ENCODE data around the gene CDCA3. TPM values are rescaled to one million over a fixed set of nuclear protein-coding genes. Genes with fewer than 3 reads are reported as not detected.

The CDCA3 gene
- total and polyA plus RNA-seq, 2 of the 13 experiments (the other 11 are each of a cell fraction or from before 2014, with no cell fraction given): 32.7 to 56.5 TPM

DNA sequence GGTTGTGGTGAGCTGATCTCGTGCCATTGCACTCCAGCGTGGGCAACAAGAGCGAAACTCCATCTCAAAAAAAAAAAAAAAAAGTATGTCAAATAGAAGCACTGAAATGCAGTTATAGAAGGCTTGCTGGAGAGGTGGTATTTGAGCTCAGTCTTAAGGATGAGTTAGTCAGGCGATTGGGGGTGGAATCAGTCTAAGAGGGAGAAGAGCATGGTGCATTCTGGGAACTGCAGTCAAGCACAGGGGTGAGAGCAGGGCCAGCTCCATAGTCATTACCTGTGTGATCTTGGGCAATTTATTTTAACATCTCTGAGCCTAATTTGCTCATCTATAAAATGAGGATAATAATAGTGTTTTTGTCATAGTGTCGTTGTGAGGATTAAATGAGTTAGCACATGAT is 16.2 kb downstream of the CDCA3 start:
- FAIRE-seq: no peak
- Histone ChIP-seq H3K36me3 (replicated peaks in 1 of 2; ENCODE audit: control insufficient read depth in 1 of 2, insufficient read depth in 2 of 2, low read length in 2 of 2) (peaks cover 20 to 45% of the 10 kb centered on the region in 2 experiments; a peak in 4 of 5 replicates), H3K4me1 (ENCODE audit: insufficient read depth, low read length) (peaks cover 10% of the 10 kb centered on the region), H2AFZ (ENCODE audit: low read length) (no peak overlapping the region), H3K27me3 (ENCODE audit: control insufficient read depth in 1 of 2, insufficient read depth in 2 of 2, low read length in 2 of 2) (no peaks in the 10 kb centered on the region), H3K9me3 (ENCODE audit: low read length) (no peaks in the 10 kb centered on the region), H4K20me1 (ENCODE audit: insufficient read depth, low read length) (no peaks in the 10 kb centered on the region), H3K79me2 (ENCODE audit: insufficient read depth, low read length) (no peaks in the 10 kb centered on the region), H3K9ac (ENCODE audit: insufficient read depth, low read depth, low read length) (no peak overlapping the region), H3K27ac (ENCODE audit: extremely low read length, insufficient read depth, low read length) (no peak overlapping the region), H3K4me2 (ENCODE audit: low read depth, low read length) (no peak overlapping the region), H3K4me3 (replicated peaks in 1 of 3; ENCODE audit: insufficient read depth in 1 of 3, low read depth in 2 of 3, low read length in 3 of 3) (no peak overlapping the region)
- DNase-seq (ENCODE audit: low spot score): no peak
- ChIA-PET POLR2A (interaction anchor here (1.8 to 1.9 kb wide), 2 partner anchors 17 to 82 kb away, joined by 4 to 9 read pairs; partner anchors contain the start of genes CDCA3, MLF2 and USP5), CTCF (ENCODE audit: low intra/inter-chr PET ratio, low total read pairs) (interaction anchor here (1.3 to 1.6 kb wide), 2 partner anchors 17 to 99 kb away, joined by 3 to 6 read pairs; partner anchors contain the start of gene USP5)
- ATAC-seq: no peak
- intact Hi-C loops (cut with micrococcal nuclease; ENCODE audit: unreplicated experiment): no loop called here
- no TSS peak for BruUV-seq (replicated peaks)
- TF ChIP-seq ZNF766 (CRISPR knock-in tag; IDR thresholded peaks at IDR 0.05; ENCODE audit: borderline replicate concordance) (no peak), MED8 (CRISPR knock-in tag; IDR thresholded peaks at IDR 0.05; ENCODE audit: insufficient replicate concordance) (no peak), ZNF749 (CRISPR knock-in tag; IDR thresholded peaks at IDR 0.05; ENCODE audit: borderline replicate concordance) (no peak), ZNF260 (CRISPR knock-in tag; IDR thresholded peaks at IDR 0.05; ENCODE audit: borderline replicate concordance, low read depth) (no peak), MXI1 (IDR thresholded peaks at IDR 0.05; ENCODE audit: borderline replicate concordance, low read depth, low read length) (no peak), NCOA1 (CRISPR knock-in tag; IDR thresholded peaks at IDR 0.05) (no peak)
- TF ChIP-seq, protein P1, sequence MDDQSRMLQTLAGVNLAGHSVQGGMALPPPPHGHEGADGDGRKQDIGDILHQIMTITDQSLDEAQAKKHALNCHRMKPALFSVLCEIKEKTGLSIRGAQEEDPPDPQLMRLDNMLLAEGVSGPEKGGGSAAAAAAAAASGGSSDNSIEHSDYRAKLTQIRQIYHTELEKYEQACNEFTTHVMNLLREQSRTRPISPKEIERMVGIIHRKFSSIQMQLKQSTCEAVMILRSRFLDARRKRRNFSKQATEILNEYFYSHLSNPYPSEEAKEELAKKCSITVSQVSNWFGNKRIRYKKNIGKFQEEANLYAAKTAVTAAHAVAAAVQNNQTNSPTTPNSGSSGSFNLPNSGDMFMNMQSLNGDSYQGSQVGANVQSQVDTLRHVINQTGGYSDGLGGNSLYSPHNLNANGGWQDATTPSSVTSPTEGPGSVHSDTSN (CRISPR knock-in tag; IDR thresholded peaks at IDR 0.05; ENCODE audit: borderline replicate concordance): no peak
- TF ChIP-seq, protein P2, sequence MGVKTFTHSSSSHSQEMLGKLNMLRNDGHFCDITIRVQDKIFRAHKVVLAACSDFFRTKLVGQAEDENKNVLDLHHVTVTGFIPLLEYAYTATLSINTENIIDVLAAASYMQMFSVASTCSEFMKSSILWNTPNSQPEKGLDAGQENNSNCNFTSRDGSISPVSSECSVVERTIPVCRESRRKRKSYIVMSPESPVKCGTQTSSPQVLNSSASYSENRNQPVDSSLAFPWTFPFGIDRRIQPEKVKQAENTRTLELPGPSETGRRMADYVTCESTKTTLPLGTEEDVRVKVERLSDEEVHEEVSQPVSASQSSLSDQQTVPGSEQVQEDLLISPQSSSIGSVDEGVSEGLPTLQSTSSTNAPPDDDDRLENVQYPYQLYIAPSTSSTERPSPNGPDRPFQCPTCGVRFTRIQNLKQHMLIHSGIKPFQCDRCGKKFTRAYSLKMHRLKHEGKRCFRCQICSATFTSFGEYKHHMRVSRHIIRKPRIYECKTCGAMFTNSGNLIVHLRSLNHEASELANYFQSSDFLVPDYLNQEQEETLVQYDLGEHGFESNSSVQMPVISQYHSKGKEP (CRISPR knock-in tag; IDR thresholded peaks at IDR 0.05): no peak
- TF ChIP-seq, protein P3, sequence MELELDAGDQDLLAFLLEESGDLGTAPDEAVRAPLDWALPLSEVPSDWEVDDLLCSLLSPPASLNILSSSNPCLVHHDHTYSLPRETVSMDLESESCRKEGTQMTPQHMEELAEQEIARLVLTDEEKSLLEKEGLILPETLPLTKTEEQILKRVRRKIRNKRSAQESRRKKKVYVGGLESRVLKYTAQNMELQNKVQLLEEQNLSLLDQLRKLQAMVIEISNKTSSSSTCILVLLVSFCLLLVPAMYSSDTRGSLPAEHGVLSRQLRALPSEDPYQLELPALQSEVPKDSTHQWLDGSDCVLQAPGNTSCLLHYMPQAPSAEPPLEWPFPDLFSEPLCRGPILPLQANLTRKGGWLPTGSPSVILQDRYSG (CRISPR knock-in tag; IDR thresholded peaks at IDR 0.05): no peak
- TF ChIP-seq, protein P4, sequence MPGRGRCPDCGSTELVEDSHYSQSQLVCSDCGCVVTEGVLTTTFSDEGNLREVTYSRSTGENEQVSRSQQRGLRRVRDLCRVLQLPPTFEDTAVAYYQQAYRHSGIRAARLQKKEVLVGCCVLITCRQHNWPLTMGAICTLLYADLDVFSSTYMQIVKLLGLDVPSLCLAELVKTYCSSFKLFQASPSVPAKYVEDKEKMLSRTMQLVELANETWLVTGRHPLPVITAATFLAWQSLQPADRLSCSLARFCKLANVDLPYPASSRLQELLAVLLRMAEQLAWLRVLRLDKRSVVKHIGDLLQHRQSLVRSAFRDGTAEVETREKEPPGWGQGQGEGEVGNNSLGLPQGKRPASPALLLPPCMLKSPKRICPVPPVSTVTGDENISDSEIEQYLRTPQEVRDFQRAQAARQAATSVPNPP (CRISPR knock-in tag; IDR thresholded peaks at IDR 0.05): no peak
- in situ Hi-C loops (cut with HindIII; ENCODE audit: extremely low pct_ligation_motif_present, low pct_unique_long_range_greater_than_20kb): no loop called here
- 87% methylated on average over 5 of the region's 5 CpGs for WGBS (ENCODE audit: low lambda C conversion rate)

Data from HepG2 (cell line).